GM21526 (cell line): ENCODE measurements around the gene ANKRD20A1.
"Not testable (repeated sequence)": the region's sequence is repeated elsewhere in the genome, so short reads cannot be mapped to it uniquely, and the experiment has no call there.

Experiments used
- ATAC-seq: cut with Tn5 transposase; IDR thresholded peaks from one replicate; pipeline ENCODE4 v1.9.1; 2021; ENCODE audit warnings: moderate library complexity; ENCODE audit not compliant: unreplicated experiment, low FRiP score

Gene ANKRD20A1

GRCh38 chr9:67858871-67859270 lies at the start of gene ANKRD20A1:
TSS of gene ANKRD20A1 (plus strand) at chr9:67858931. CDS start at chr9:67859427, 496 bp downstream.
- ATAC-seq, result not testable (repeated sequence)

DNA sequence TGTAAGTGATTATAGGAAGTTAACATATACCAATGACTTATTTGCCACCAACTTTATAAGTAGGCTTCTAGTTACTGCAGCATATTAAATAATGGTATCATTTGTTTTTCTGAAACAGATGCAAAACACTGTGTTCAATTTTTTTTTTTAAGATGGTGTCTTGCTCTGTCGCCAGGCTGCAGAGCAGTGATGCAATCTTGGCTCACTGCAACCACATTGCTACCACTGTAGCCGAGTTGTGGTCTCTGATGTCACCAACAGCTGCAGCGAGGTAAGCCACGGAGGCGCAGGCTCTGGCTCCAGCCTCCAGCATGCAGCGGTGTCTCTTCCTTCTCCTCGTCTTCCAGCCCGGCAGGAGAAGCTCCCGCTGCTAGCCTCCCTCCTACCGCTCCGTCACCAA lies 26.6 kb upstream of the ANKRD20A1 start:
- not testable (repeated sequence) for ATAC-seq
